CD4-positive, alpha-beta T cell treated with Interleukin-12 subunit alpha and Interleukin-12 subunit beta, for 1 hour (primary cell): ENCODE results near the gene DGKZ.
A peak's percentile ranks its signal among the peaks of the same experiment; 100 is the strongest.

Source experiments
- DNase-seq: peaks from one replicate; pipeline ENCODE4 v3.0.0-alpha.2; 2020

DGKZ gene

DNA sequence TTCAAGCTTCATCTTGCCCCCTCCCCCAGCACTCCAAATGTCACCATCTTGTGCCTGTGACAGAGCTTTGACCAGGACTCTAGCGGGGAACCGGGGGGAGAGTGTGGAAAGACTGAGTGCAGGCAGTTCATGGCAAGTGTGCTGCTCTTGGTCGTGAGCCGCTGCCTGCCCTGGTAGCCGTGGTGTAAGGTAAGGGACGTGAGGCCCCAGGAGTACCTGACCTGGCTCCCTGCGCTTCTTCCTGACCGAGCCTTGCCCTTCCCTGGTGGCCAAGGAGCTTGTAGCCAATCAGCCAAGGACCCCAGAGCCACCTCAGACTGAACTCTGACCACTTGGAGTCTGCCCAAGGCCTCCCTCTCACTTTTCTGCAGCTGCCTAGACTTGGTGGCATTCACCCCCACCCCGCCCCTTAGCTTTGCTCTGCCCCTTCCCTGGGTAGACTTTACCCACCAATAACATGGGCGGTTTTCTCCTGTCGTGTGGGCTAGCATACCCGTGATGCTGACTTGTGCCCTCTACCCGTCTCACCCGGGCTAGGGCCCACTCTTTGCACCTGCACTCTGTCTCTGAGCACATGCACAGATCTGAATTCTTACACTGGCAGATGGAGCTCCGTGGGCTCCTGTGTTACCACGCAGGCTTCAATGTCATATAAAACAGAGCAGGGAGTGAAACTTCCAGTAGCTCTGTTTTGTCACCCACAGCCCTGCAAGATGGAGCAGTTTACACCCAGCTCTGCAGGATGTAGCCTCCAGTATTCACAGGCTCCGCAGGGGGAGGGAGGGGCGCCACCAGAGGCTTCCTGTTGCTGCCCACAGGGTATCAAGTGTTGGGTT is 1.5 kb downstream of the DGKZ start:
- DNase-seq = peak; percentile 69

GRCh38 chr11:46350695-46351094 is 3.4 kb downstream of the DGKZ start:
- no peak for DNase-seq

DNA sequence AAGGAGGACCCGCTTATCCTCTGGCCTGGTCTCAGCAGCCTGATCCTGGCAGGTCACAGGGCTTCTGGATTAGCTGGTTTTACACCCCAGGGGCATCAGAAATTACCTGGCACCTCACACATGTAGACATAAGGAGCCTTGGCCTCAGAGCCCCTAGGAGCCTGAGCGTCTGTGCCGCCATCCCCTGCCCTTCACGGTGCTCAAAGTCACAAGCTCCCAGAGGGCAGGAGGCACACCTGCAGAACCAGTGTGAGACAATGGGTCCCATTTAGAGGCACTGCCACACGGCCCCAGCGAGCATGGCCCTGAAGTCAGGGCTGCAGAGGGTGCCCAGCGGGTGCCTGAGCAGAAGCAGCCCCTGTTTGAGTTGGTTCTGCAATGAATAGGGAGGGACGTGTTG is 3.9 kb downstream of the DGKZ start:
- DNase-seq = no peak

GRCh38 chr11:46351606-46352005 is 4.3 kb downstream of the DGKZ start:
- no peak for DNase-seq

GRCh38 chr11:46352063-46352841 is 5.0 kb downstream of the DGKZ start:
- peak; percentile 88 for DNase-seq

DNA sequence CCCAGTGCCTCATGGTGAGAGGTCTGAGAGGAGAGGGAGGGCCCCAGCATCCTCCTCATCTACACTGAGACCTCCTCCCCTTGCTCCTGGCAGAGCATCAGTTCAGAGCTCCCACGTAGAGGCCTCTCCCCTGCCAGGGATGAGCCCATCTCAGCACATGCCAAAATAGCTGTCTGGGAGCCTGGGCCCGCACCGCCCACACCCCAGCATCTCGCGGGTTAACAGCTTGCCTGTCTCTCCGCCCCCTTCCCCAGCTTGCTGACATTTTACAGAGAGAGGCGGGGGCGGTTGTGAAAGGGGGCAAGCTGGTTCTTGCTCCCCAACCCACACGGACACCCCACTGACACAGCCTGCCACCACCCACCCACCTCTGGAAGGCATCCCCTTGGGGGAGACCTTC is 6.4 kb downstream of the DGKZ start:
- DNase-seq = no peak

GRCh38 chr11:46356924-46357482 is 9.7 kb downstream of the DGKZ start:
- no peak for DNase-seq

DNA sequence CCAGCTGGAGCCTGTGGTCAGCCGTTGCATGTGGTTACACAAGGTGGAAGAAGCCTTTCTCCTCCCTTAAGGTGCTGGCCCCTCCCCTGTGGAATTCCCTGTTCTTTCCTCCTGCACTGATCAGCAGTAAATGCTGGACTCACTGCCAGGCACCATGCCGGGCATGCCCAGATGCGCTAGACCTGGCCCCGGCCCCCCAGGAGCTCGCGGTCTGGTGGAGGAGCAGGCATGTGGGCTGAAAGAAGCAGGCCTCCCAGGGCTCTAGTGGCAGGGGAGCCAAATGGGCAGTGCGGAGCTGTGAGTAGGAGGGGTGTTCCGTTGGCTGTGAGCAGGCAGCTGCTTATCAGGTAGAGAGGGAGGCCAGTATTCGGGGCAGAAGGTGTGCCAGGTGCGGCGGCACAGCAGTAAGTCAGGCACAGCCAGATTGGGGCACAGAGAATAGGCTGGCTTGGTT is 10.2 kb downstream of the DGKZ start:
- no peak for DNase-seq

GRCh38 chr11:46359953-46360352 is 12.7 kb downstream of the DGKZ start:
- DNase-seq = no peak

GRCh38 chr11:46360878-46361277 is 13.6 kb downstream of the DGKZ start:
- DNase-seq = no peak

DNA sequence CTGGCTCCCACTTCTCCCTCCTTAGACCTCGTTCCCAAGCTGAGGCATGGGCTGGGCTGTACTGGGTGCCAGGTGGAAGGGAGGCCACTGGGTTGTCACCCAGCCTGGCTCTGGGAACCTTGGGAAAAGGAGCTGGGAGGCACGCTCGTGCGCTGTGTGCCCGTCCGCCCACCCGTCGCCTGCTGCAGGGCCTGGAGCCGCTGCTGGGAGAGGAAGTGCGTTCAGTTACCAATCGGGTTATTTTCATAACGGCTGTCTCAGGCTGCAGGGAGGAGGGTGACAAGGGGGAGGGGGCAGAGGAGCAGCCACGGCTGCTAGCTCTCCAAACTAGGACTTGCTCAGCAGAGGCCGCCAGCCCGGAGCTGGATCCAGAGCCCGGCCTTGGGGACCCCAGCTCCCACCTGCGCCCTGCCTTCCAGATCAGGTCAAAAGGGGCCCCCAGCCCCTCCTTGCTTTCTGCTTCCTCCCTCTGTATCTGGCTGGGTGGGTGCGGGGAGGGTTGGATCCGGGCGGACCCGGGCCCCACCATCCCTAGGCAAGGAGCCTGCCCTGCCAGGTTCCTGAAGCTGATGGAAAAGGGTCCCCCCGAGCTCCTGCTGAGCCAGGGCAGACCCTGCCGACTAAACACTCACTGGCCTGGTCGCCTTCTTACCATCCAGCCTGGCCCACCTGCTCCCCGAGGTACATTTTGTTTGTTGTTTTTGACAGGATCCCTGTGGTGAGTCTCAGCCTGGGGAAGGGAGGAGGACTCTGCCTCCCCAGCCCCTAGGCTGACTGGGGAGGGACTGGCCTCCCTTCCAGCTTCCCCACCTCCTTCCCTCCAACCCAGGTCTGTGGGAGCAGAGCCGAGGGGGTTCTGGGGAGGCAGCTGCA is 14.3 kb downstream of the DGKZ start:
- peak; percentile 63 for DNase-seq

GRCh38 chr11:46362156-46363030 is 15.1 kb downstream of the DGKZ start:
- no peak for DNase-seq

- DNase-seq = no peak
These were observed 15.8 kb downstream of the DGKZ start for GRCh38 chr11:46363031-46363407.

- DNase-seq = no peak
These were observed 16.3 kb downstream of the DGKZ start for GRCh38 chr11:46363455-46364005.

GRCh38 chr11:46364056-46364455 is 16.8 kb downstream of the DGKZ start:
- DNase-seq = no peak

GRCh38 chr11:46364791-46365190 is 17.5 kb downstream of the DGKZ start:
- no peak for DNase-seq

GRCh38 chr11:46366260-46366659 is 19.0 kb downstream of the DGKZ start:
- no peak for DNase-seq

GRCh38 chr11:46366661-46367161 is 19.4 kb downstream of the DGKZ start:
- no peak for DNase-seq

- peak; percentile 80 for DNase-seq
These were observed 20.1 kb downstream of the DGKZ start for GRCh38 chr11:46367244-46367915.

- no peak for DNase-seq
These were observed 20.6 kb downstream of the DGKZ start for GRCh38 chr11:46367916-46368267.
